ENCODE measurements around the gene LMX1B. TPM values are rescaled to one million over a fixed set of nuclear protein-coding genes. Genes with fewer than 3 reads are reported as not detected.
A peak's percentile ranks its signal among the peaks of the same experiment; 100 is the strongest.
"Not testable (repeated sequence)": the region's sequence is repeated elsewhere in the genome, so short reads cannot be mapped to it uniquely, and the experiment has no call there.

Gene LMX1B
- polyA plus RNA-seq, 4 donors: 17.6 to 22.9 (median 19.5) TPM

- DNase-seq (ENCODE audit: low read depth in 4 of 4, low spot score in 3 of 4): not testable (repeated sequence)
Observed at GRCh38 chr9:126730592-126730991, 116.9 kb downstream of the LMX1B start.

DNA sequence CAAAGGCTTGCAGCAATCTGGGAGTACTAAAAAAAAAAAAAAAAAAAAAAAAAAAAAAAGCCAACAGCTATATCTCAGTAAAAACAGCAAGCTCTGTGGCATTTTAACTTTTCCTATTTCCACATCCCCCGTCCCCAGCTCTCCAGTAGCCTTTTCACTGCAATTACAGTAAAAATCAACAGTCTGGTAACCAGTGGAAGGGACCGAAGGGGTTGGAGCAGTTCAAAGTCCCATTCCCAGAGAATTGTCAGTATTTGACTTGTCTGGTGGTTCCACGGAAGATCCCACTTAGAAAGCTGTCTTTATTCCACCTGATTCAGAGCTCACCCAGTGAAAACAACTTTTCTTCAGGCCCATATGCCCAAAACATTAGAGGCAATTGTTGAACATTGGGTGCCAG lies 119.3 kb downstream of the LMX1B start:
- no peak for DNase-seq (ENCODE audit: low read depth in 4 of 4, low spot score in 3 of 4)

DNA sequence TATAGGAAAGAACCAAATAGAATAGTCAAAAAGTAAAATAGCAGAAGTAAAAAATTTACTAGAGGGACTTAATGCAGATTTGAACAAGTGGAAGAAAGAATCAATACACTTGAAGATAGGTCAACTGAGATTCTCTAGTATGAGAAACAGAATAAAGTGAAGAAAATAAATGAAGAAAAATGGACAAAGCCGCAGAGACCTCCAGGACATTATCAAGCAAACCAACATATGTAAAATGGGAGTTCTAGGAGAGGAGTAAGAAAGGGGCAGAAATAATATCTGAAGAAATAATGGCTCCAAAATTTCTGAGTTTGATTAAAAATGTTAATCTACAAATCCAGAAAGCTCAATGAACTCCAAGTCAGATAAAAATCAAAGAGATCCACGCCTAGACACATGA lies 121.1 kb downstream of the LMX1B start:
- DNase-seq (ENCODE audit: low read depth in 4 of 4, low spot score in 3 of 4): no peak

- no peak for DNase-seq (ENCODE audit: low read depth in 4 of 4, low spot score in 3 of 4)
Observed at GRCh38 chr9:126735482-126735881, 121.8 kb downstream of the LMX1B start.

- DNase-seq (ENCODE audit: low read depth in 4 of 4, low spot score in 3 of 4): no peak
Observed at GRCh38 chr9:126738553-126738952, 124.8 kb downstream of the LMX1B start.

- no peak for DNase-seq (ENCODE audit: low read depth in 4 of 4, low spot score in 3 of 4)
Observed at GRCh38 chr9:126743041-126743440, 129.3 kb downstream of the LMX1B start.

DNA sequence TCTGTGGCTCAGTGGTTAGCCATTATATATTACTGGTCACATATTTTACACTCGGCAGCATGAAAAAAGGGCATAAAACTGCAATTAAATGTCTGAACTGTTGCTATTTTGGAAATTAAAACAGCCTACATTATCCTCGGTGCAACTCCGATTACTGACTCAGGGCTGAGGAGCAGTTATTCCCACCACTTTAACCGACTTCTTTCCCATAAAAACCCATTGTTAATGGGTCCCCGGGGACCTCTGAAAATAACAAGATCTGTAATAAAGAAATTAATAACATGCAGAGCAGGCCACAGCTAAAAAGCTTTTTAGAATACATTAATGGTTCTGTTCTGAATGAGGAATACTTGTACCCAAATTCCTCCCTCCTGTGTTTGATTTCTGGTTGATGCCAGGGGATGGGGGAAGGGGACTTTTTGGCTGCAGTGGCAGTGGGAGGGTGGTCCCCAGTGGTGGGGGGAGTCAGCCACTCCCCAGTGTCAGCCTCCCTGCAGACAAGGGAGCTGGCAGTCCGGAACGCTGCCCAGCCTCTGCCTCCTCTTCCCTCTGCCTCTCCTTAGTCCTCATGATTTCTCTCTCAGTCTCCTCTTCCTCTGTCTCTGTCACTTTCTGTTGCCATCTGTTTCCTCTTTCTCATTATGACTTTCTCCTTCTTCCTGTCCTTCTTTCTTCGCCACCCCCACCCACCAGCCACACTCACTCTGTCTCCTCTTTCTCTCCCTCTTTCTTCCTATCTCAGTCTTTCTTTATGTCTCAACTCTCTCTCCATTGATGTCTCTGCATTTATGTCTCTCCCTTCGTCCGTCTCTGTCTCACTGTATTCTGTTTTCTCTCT lies 132.1 kb downstream of the LMX1B start:
- DNase-seq (ENCODE audit: low read depth in 4 of 4, low spot score in 3 of 4): peak in 1 of 4 donors; percentile 20

Other genes starting within 250 kb of the LMX1B start
- 10 to 100 TPM; 10.7 to 19.7 (median 15.3) TPM for gene ZBTB43, start 191.1 kb downstream of the LMX1B start, polyA plus RNA-seq (ENCODE audit: insufficient read length in 4 of 4)
- gene ZBTB34, start 246.7 kb downstream of the LMX1B start, polyA plus RNA-seq (ENCODE audit: insufficient read length in 4 of 4): 10 to 100 TPM; 18.6 to 24.8 (median 23.3) TPM

All from right renal pelvis (tissue), 4 donors.